Hepatic stellate cell (primary cell): ENCODE results near the gene AFDN.

Source experiments
- DNase-seq: peaks from one replicate; pipeline ENCODE4 v3.0.0; 2011; ENCODE audit warnings: low spot score

Gene AFDN

GRCh38 chr6:167812088-167812487 is 14.6 kb upstream of the AFDN start:
- no peak for DNase-seq

GRCh38 chr6:167815296-167815980 is 11.3 kb upstream of the AFDN start:
- DNase-seq = no peak

DNA sequence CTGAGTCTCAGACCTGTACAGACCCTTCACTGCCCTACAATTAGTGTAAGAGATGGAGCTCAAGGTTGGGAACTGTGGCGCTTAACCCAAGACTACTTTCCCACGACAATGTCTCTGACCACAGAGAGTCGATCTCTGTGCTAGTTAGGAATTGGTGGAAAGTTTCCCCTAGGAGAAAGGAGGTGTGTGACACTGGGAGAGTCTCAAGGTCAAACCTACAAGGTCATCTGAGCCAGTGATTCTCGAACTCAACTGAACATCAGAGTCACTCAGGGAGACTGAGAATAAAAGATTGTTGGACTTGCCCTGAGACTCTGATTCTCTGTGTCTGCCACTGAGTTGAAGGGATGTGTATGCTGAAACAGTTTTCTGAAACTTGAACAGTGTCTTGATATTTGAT is 9.7 kb upstream of the AFDN start:
- DNase-seq = no peak

GRCh38 chr6:167817729-167818128 is 9.0 kb upstream of the AFDN start:
- no peak for DNase-seq

DNA sequence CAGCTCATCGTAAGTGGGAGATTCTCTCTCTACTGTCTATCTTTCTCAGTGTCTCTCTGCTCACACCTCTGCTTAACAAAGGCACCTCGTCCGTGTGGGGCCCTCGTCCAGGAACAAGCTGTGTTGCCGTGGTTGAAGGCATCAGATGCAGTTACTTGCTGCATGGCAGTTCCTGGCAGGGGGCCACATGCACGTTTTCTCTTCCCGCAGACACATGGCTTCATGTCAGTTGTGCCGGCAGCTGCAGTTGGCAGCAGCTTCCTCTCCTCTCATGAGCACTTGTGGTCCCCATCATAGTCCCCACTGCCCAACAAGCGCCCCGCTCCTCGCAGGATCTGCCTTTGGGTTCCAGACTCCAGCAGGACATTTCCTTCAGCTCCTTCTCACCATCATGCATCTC is 7.1 kb upstream of the AFDN start:
- DNase-seq = no peak

GRCh38 chr6:167820681-167821080 is 6.0 kb upstream of the AFDN start:
- DNase-seq = no peak

DNA sequence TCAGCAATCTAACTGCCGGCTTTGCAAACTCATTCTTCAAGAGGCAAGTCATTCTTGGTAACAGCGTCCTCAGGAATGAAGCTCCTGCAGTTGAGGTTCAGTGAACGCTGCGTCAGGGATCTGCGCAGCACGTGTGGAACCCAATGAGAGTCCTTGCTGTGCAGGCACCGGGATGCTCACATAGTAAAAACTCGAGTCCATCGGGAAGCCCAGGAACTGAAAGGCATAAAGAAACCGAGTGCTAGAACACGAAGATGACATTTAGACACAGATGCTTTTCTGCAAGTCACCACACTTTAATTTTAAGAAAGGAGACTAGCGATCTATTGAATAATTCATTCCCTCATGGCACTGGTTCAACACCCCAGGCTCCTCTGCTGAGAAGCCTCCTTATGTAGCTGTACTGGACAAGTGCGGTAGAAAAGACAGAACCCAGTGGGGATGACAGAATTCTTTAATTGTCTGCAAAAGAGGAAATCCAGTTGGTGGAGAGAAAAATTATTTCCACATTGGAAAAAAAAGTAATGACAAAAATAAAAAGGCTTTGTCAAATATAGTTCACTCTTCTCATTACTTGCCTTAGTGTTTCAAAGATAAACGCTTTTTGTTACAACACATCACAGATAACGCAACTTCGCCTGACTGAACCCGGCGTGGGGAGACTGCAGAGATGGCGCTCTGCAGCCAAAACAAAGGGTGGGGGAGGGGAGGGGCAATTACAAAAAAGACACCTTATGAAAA is 1.9 kb upstream of the AFDN start:
- DNase-seq = peak; percentile 34

- DNase-seq = peak; percentile 55
These were observed 1.1 kb upstream of the AFDN start for GRCh38 chr6:167825332-167826229.

DNA sequence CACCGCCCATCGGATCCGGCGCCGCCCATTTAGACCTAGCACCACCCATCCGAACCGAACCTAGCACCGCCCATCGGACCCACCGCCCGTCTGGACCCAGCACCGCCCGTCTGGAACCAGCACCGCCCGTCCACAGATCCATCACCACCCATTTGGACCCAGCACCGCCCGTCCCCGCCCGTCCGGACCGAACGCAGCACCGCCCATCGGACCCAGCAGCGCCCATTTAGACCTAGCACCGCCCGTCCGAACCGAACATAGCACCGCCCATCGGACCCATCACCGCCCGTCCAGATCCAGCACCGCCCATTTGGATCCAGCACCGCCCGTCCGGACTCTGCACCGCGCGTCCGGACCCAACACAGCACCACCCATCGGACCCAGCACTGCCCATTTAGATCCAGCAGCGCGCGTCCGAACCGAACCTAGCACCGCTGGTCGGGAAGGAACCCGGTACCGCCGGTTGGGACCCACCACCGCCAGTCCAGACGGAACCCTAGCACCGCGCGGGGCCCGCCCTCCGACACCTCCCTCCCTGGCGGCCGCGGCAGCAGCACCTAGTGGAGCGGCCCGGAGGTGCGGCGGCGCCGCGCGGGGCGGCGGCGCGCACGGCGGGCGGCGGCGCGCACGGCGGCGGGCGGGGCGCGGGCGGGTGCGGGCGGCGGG is 348 bp upstream of the AFDN start:
- peak; percentile 80 for DNase-seq

DNA sequence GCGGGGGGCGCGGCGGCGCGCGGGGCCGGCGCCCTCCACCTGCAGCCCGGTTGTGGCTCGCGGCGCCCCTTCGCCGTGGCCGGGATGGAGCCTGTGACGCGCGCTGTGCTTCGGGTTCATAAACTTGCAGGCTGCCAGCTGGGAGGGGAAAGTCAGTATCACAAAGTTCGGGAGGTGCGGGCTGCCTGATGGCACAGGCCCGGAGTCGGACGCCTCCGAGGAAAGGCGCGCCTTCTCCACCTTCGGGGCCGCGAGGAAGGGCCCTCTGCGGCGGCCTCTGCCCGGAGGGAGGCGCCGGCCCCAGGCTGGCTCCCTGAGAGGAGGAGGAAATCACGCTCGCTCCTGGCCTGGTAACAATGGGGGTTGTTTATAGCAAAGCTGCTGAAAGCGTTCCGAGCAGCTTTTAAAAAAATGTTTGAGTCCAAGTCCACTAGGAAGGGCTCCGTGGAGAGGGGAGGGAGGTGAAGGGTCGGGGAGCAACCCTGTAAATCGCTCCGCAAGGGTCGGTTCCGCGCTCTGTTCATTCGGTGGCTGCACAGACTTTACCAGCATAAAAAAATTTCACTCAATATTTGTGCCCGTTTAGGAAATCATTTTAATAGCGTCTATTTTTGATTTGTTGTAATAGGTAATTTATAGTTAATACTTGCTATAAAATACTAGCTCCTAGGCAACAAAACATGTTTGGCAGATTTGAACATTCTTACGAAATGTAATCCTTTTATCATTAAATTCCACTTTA is 1.0 kb downstream of the AFDN start:
- peak; percentile 53 for DNase-seq

DNA sequence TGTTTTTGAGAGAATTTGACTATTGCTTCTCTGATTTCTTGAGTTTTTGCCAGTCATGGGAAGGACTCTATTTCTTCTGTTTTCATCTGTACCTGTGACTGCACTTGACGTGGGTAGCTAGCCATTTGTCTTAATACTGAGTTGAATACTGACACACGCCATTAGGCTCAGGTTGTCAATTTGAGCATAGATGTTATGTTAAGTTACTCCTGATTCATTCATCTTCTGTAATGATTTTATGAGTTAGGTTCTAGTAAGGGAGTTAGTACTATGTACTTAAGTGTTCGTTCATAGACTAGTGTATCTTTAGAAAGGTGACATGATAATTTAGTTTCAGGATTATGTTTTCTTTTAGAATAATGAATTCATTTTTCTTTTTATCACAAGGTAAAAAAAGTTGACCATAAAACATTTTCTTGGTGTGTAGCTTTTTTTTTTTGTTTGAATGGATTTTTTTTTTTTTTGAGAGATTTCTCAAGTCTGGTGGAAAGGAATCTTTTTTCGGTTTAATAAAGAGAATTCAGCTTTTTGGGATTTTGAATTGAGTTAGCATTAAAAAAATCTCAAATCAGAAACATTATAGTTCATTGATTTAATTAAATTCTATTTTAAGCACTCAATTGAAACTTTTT is 1.7 kb downstream of the AFDN start:
- no peak for DNase-seq

- no peak for DNase-seq
These were observed 2.8 kb downstream of the AFDN start for GRCh38 chr6:167829513-167829912.

GRCh38 chr6:167831281-167831828 is 4.6 kb downstream of the AFDN start:
- DNase-seq = no peak

- DNase-seq = no peak
These were observed 6.0 kb downstream of the AFDN start for GRCh38 chr6:167832497-167833395.

DNA sequence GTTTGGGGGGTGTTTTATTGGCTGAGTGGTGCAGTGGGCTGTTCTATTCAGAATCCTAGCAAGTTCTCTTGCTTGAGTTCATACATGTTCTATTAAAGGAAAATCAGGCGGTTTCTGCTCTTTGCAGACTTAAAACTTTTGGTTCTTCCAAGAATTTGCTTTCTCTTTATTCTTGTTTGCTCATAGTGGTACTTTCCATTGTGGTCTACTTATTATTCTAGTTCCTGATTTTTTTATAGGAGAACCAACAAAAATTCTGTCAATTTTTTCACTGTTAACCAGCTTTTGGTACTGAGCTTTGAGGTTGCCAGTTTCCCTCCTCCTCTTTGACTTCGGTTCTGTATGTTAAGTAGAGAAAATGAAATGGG is 6.7 kb downstream of the AFDN start:
- no peak for DNase-seq

DNA sequence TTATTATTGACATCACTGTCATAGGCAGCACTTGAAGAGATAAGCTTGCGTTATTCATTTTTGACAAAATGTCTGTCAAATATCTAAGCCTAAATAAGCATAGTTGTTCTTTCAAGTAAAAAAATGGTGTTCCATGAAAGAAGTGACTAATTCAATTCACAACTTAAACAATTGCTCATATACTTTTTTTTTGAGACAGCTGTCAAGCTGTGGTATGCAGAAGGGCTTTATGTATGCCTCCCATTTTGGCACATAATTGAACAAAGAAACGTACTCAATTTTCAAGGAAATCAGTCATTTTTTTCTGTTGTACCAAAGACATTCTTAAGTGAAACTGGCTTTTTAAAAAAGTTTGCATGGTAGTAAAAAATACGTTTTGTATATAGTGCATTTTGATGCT is 8.5 kb downstream of the AFDN start:
- no peak for DNase-seq

GRCh38 chr6:167836721-167837120 is 10.0 kb downstream of the AFDN start:
- DNase-seq = no peak

DNA sequence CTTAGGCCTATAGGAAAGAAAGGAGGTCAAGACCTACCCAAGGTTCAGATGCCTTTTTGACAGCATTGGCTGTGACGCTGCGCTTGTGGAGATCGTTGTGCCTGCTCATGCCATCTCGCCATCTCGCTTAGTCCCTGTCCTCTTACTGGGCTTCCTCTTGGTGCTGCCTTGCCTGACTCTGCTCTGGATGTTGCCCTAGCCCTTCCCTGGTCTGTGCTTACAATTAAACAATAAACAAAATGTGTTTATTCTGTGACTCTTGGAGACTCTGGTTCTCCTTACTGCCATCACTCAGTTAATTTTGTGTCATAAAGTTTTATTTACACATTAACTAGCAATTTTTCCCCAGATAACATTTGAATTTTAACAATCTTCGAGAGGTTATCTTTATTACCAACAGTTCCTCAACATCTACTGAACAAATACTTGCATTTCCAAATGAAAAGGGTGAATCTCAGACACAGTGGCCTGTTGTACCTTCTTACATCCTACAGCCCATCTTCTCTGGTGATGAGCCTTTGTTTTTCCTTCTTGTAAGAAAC is 11.6 kb downstream of the AFDN start:
- DNase-seq = no peak

GRCh38 chr6:167839343-167839742 is 12.6 kb downstream of the AFDN start:
- no peak for DNase-seq
